Middle frontal gyrus (tissue), 1 donor: ENCODE data around the gene HOPX.
"Not testable (repeated sequence)": the region's sequence is repeated elsewhere in the genome, so short reads cannot be mapped to it uniquely, and the experiment has no call there.

Source experiments
- DNase-seq: peaks from one replicate; pipeline ENCODE4 v3.0.0-alpha.2; 2015; ENCODE audit warnings: low spot score; ENCODE audit errors: extremely low spot score

Gene HOPX

GRCh38 chr4:56655627-56656345 is 25.3 kb downstream of the HOPX start:
- no peak for DNase-seq

- DNase-seq: no peak
Measured at GRCh38 chr4:56655209-56655626, 25.9 kb downstream of the HOPX start.

DNA sequence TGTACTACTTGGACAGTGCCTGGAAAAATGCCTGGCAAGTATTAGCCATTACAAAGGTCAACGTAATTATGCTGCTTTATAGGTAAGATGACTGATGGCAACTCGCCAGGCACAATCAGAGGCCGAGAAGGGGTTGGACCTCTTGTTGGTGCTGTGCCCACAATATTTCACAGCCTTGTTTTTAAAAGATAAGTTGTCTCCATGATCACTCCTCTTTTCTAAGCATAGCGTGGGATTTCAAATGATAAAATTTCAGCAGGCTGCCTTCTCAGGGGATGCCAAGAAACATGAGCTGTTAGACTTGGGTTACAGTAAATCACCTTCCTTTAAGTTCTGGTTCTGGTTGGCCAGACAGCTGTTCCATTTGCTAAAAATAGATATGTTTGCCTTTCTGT is 26.9 kb downstream of the HOPX start:
- no peak for DNase-seq

GRCh38 chr4:56653461-56654237 is 27.4 kb downstream of the HOPX start:
- DNase-seq: no peak

DNA sequence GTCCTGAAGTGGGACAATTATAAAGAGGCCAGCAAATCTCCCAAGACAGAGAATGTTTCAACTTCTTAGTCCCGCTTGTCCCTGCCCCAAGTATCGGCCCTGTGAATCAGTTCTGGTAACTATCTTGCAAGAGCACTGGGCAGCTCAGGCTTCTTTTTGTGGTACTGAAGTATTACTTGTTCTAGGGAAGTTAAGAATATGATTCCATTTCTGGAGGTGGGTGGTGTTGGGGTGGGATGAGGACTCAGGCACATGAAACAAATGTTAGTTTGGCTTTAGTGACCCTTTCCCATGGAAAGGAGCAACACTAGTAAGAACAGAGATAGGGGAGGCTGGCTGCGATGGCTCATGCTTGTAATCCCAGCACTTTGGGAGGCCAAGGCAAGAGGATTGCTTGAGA is 28.9 kb downstream of the HOPX start:
- no peak for DNase-seq

DNA sequence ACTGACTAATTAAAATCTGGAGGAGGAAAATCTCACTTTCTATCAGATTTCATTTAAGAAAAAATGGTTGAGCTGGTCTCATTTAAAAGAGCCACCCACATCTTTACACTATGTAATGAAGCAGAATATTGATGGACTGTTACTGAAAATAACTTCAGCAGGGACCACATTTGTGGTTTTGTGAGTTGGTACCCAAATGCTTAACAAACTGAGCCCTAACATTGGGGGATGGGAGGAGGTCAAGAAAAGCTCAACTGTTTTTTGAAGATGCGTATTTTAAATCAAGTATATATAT is 30.1 kb downstream of the HOPX start:
- no peak for DNase-seq

DNA sequence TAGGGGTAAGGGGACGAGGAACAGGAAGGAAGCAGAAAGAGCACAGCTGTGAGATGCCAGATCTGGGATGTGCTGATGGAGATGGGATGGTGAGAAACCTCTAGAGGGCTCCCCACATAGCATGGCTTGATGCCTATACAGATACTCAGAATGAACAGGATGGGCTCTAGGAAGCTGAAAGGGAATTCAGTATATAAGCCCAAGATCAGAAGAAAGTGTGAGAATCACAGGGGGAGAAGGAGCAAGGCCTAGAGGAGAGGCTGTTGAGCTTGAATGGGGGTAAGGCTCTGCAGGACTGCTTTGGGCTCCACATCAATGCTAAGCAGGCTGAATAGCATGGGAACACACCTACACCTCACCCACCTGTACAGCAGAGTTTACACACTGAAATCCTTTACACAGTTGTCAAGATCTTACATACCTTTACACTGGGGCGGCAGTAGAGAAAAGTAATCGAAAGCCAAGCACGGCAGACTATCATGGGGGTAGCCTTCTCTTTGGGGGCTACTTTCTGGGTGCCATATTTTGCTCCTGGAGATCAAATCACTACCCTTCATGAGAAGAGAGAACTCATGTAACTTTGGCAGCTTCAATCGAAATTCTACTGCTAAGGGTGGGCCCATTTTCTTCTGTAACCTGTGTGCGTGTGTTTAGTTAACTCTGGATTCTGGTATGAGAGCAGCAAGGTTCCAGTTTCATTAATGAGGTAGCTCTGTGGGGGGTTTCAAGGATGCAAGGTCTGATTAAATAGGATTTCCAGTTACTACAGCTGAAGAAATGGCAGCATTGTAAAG is 30.6 kb downstream of the HOPX start:
- DNase-seq: no peak

DNA sequence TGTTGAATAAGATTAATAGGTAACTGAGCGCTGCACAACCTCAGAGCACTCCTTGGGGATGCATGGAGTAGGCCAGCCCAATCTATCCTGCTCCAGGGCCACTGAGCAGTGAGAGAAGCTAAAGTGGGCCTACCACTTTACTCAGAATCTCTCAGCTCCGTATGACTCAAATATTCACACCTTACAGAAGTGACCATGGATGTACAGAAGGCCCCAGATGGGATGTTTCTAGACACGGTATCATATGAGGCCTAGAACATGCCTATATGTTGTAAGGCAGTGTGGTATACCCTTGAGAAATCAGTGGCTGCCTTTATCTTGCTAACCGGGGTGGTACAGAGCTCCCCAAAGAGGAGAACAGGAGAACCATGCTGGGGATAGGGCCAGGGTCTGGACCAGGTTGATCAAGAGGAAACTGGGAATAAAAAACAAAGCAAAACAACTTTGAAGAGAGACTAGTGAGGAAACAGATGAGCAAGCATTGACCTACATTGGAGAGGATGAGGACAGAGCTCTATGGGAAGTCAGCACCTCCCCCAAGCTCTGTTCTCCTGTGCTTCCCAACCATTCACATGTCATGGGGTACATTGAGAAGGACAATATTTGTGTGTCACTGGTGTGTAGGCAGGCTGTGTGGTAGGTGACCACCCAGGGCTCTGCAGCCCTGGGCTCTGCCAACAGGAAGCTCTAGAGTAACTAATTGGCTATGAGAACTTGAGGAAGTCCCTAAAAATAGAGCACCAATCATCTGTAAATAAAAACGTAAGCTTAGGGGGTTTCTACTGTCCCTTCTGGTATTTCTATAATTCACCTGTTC is 31.4 kb downstream of the HOPX start:
- no peak for DNase-seq

DNA sequence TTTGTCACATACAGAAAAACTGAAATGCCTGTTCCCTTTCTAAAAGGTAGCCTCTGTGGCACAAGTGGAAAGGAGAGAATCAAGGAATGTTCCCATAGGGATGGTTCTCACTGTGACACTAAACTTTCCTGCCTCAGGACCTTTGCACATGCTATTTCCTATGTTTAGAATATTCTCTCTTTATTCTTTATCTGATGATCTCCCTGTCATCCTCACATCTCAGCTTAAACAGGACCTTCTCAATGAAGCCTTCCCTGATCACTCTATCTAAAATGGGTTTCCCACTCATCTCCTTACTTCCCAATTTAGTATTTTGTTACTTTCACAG is 32.3 kb downstream of the HOPX start:
- no peak for DNase-seq

DNA sequence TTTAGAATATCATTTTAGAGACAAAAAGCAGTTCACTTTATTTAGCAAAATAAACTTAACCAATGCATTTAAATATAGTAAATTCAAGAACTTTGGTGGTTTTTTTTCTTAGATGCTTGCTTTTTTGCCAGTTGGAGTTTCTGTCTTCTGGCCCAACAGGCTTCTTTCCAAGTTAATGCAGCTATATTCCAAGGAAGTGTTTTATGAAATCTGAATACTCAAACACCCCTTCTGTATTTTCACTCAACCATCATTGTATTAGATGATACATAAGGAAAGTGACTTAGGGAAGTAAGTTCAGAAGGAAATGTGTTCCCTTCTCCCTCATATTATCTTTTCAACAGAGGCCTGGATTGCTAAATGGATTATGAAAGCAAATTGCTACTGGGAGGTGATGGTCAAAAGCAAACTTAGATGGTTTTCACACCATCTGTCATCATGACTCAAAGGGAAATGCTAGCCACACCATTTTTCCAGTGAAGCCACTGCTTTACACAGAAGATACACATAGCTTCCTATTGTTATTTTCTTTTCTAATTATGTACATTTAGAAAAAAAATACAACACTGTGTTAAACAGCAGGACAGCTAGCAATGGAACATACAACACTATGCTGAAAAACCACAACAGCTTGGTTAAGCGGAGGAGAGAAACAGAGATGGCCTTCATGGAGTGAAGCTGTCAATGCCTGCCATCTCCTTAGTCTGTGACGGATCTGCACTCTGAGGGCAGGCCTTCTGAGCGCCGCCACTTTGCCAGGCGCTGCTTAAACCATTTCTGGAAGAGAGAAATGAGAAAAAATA is 32.9 kb downstream of the HOPX start:
- DNase-seq: no peak

- DNase-seq: no peak
Measured at GRCh38 chr4:56646341-56646740, 34.8 kb downstream of the HOPX start.

DNA sequence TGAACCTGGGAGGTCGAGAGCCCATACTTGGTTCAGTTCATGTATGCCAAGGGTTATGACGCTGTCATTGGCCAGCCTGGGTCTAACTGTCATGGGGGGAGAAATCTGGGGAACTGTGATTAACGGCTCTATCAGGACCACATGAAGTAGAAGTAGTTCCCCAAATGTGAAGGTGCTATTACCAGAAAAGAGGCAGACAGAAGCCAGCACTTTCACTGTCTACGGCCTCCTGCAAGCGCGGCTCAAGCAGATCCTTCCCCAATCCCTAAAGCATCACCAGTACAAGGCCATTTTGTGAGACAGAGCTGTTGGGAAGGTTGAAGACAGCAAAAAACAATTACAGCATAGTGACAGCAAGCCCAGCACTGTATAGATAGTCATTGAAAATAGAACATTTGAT is 37.5 kb downstream of the HOPX start:
- DNase-seq: no peak

DNA sequence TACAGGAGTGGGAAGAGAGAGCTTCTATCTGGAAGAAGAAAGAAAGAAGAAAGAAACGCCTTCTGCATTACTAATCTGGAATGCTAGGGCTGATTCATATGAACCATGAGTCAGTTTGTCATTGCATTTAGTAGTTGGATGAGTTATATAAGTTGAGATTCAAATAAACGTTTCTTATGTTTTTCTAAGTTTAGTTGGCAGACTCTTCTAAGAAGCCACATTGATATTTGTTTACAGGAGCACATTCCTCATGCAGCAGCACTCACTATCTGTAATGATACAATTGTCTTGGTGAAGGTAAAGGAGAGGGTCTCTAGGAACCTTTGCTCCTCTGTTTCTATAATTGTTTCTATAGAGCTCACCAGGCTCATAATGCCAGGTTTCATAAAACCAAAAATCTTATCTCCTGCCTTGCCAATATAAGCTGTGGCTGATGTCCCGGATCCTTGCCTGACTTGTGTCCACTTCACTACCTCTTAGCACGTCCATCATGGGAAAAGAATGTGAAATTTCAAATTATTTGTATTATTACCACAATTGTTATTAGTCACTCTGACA is 39.5 kb downstream of the HOPX start:
- DNase-seq: no peak

- DNase-seq: no peak
Measured at GRCh38 chr4:56640621-56641493, 40.2 kb downstream of the HOPX start.

GRCh38 chr4:56637791-56638190 is 43.3 kb downstream of the HOPX start:
- DNase-seq: no peak

GRCh38 chr4:56637154-56637553 is 43.9 kb downstream of the HOPX start:
- DNase-seq: no peak

- not testable (repeated sequence) for DNase-seq
Measured at GRCh38 chr4:56634954-56635353, 46.1 kb downstream of the HOPX start.

GRCh38 chr4:56633486-56633885 is 47.6 kb downstream of the HOPX start:
- no peak for DNase-seq

GRCh38 chr4:56630876-56631666 is 50.0 kb downstream of the HOPX start:
- DNase-seq: no peak
